Activated naive CD8-positive, alpha-beta T cell treated with anti-CD3 and anti-CD28 coated beads, Interleukin-2, amount 10 ng/mL, durations not matched to agents 7 days and 5 days (primary cell): Measurements from ENCODE around the gene INMT. TPM values are rescaled to one million over a fixed set of nuclear protein-coding genes. Genes with fewer than 3 reads are reported as not detected.

Experiments
- ATAC-seq: fragments of 150-1000 bp; cut with Tn5 transposase; one replicate; pipeline ENCODE4 v1.10.0; 2021; ENCODE audit warnings: low read depth, moderate library complexity
- POLR2A ChIA-PET: fragments of 350-600 bp; sonication (Branson Sonifier 250); formaldehyde crosslinking; loops from one replicate; lab custom pipeline; 2021; ENCODE audit warnings: antibody characterized with exemption; lab: Charles Lee
- DNase-seq: peaks from one replicate; pipeline ENCODE4 v3.0.0; 2021
- H3K27ac Mint-ChIP-seq: one replicate; pipeline ENCODE4 v1.8.0; 2022; ENCODE audit warnings: mild to moderate bottlenecking, mixed read lengths
- H3K27me3 Mint-ChIP-seq: one replicate; pipeline ENCODE4 v1.8.0; 2022; ENCODE audit warnings: mild to moderate bottlenecking, moderate library complexity, mixed read lengths
- H3K36me3 Mint-ChIP-seq: one replicate; pipeline ENCODE4 v1.8.0; 2021; ENCODE audit warnings: mild to moderate bottlenecking, mixed read lengths
- H3K4me1 Mint-ChIP-seq: one replicate; pipeline ENCODE4 v1.8.0; 2021; ENCODE audit warnings: mixed read lengths
- H3K4me3 Mint-ChIP-seq: one replicate; pipeline ENCODE4 v1.8.0; 2022; ENCODE audit warnings: mild to moderate bottlenecking, moderate library complexity, mixed read lengths
- H3K9me3 Mint-ChIP-seq: one replicate; pipeline ENCODE4 v1.8.0; 2021; ENCODE audit warnings: mixed read lengths
- total RNA-seq, 2 experiments: library from RNA; stranded (reverse); gene quantifications; one replicate each; pipeline ENCODE4 v1.2.3, GENCODE V29; 2021

The INMT gene
- total RNA-seq, 2 experiments from 2014 or later, result 0.30 to 0.37 TPM

GRCh38 chr7:30805081-30805691 is 53.3 kb downstream of the INMT start:
- DNase-seq (no peak), ATAC-seq (no peak)
- Mint-ChIP-seq H3K36me3 (no peaks in the 10 kb centered on the region), H3K27ac (no peak overlapping the region), H3K4me1 (peaks cover 8% of the 10 kb centered on the region), H3K4me3 (no peak overlapping the region), H3K27me3 (no peaks in the 10 kb centered on the region), H3K9me3 (no peaks in the 10 kb centered on the region)
- POLR2A ChIA-PET, result no interaction called here

GRCh38 chr7:30805931-30806330 is 54.0 kb downstream of the INMT start:
- DNase-seq (no peak), ATAC-seq (no peak)
- Mint-ChIP-seq H3K36me3 (no peaks in the 10 kb centered on the region), H3K27me3 (no peaks in the 10 kb centered on the region), H3K4me3 (no peak overlapping the region), H3K27ac (no peak overlapping the region), H3K9me3 (no peaks in the 10 kb centered on the region), H3K4me1 (peaks cover 5% of the 10 kb centered on the region)
- POLR2A ChIA-PET, result no interaction called here

Other genes starting within 250 kb of the INMT start
- gene GGCT, start 247.3 kb upstream of the INMT start, total RNA-seq, result 10 to 100 TPM; 40.2 to 42.7 TPM
- 100 to 1,000 TPM; 150 to 154 TPM for gene GARS1, start 157.3 kb upstream of the INMT start, total RNA-seq
- not detected for gene CRHR2, start 69.7 kb upstream of the INMT start, total RNA-seq
- gene MINDY4, start 19.3 kb downstream of the INMT start, total RNA-seq, result 1 to 10 TPM; 1.1 to 1.6 TPM
- gene AQP1, start 159.7 kb downstream of the INMT start, total RNA-seq, result under 1 TPM in 1 of 2 experiments, not detected in 1; 0.23 TPM
- not detected for gene GHRHR, start 211.8 kb downstream of the INMT start, total RNA-seq